Fibroblast of skin of scalp (primary cell): ENCODE data around the gene STX16.

Experiments used
- DNase-seq: peaks from one replicate; pipeline ENCODE4 v3.0.0-alpha.2; 2013

STX16 gene

GRCh38 chr20:58698741-58699622 is 47.9 kb downstream of the STX16 start:
- DNase-seq, result no peak

GRCh38 chr20:58699623-58700107 is 48.6 kb downstream of the STX16 start:
- no peak for DNase-seq

- DNase-seq, result no peak
These were observed 49.2 kb downstream of the STX16 start for GRCh38 chr20:58700121-58700821.

GRCh38 chr20:58700823-58701222 is 49.7 kb downstream of the STX16 start:
- no peak for DNase-seq

- DNase-seq, result no peak
These were observed 50.5 kb downstream of the STX16 start for GRCh38 chr20:58701431-58702160.

GRCh38 chr20:58702161-58702510 is 51.1 kb downstream of the STX16 start:
- DNase-seq, result no peak

GRCh38 chr20:58702859-58703648 is 52.0 kb downstream of the STX16 start:
- DNase-seq, result no peak

- DNase-seq, result no peak
These were observed 52.8 kb downstream of the STX16 start for GRCh38 chr20:58703765-58704371.

- DNase-seq, result no peak
These were observed 54.3 kb downstream of the STX16 start for GRCh38 chr20:58705208-58705926.

- DNase-seq, result no peak
These were observed 55.2 kb downstream of the STX16 start for GRCh38 chr20:58706150-58706892.

GRCh38 chr20:58706975-58707681 is 56.0 kb downstream of the STX16 start:
- no peak for DNase-seq

GRCh38 chr20:58707770-58708169 is 56.7 kb downstream of the STX16 start:
- no peak for DNase-seq

- no peak for DNase-seq
These were observed 57.3 kb downstream of the STX16 start for GRCh38 chr20:58708246-58708931.

- no peak for DNase-seq
These were observed 58.1 kb downstream of the STX16 start for GRCh38 chr20:58709013-58709702.

- no peak for DNase-seq
These were observed 58.6 kb downstream of the STX16 start for GRCh38 chr20:58709703-58710039.

- no peak for DNase-seq
These were observed 59.6 kb downstream of the STX16 start for GRCh38 chr20:58710481-58711265.

GRCh38 chr20:58711266-58712051 is 60.4 kb downstream of the STX16 start:
- no peak for DNase-seq
